ENCODE measurements around the gene FABP1.

DNA sequence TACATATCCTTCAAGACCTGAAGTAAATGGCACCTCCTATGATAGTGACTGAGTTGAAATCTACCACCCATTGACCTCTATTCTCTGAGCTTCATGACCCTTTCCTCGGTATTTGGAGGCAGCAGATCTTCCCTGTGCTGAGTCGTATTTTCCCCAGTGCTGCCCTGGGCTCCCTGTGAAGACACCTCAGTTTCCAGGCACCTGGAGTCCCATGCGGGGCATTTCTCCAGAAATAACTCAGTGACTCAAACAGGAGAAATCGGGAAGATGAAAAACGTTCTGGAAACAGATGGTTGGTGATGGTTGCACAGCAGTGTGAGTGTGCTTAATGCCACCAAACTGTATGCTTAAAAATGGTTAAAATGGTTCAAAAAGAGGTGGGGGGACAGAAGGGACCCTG, 42.3 kb downstream of the FABP1 start:
- TF ChIP-seq, protein P1, sequence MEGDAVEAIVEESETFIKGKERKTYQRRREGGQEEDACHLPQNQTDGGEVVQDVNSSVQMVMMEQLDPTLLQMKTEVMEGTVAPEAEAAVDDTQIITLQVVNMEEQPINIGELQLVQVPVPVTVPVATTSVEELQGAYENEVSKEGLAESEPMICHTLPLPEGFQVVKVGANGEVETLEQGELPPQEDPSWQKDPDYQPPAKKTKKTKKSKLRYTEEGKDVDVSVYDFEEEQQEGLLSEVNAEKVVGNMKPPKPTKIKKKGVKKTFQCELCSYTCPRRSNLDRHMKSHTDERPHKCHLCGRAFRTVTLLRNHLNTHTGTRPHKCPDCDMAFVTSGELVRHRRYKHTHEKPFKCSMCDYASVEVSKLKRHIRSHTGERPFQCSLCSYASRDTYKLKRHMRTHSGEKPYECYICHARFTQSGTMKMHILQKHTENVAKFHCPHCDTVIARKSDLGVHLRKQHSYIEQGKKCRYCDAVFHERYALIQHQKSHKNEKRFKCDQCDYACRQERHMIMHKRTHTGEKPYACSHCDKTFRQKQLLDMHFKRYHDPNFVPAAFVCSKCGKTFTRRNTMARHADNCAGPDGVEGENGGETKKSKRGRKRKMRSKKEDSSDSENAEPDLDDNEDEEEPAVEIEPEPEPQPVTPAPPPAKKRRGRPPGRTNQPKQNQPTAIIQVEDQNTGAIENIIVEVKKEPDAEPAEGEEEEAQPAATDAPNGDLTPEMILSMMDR (IDR thresholded peaks at IDR 0.05; ENCODE audit: control extremely low read depth in 1 of 3, insufficient read depth in 1 of 3, low read depth in 1 of 3, low read length in 3 of 3): no peak
- TF ChIP-seq EZH2 (IDR thresholded peaks at IDR 0.05; ENCODE audit: low read depth, low read length, severe bottlenecking) (no peak), EP300 (IDR thresholded peaks at IDR 0.05; ENCODE audit: borderline replicate concordance in 1 of 2, low read depth in 2 of 2, low read length in 2 of 2) (no peak), POLR2A (IDR thresholded peaks at IDR 0.05; ENCODE audit: control extremely low read depth in 1 of 2, low read depth in 2 of 2, low read length in 2 of 2) (no peak)
- TF ChIP-seq, protein P2, sequence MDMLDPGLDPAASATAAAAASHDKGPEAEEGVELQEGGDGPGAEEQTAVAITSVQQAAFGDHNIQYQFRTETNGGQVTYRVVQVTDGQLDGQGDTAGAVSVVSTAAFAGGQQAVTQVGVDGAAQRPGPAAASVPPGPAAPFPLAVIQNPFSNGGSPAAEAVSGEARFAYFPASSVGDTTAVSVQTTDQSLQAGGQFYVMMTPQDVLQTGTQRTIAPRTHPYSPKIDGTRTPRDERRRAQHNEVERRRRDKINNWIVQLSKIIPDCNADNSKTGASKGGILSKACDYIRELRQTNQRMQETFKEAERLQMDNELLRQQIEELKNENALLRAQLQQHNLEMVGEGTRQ (IDR thresholded peaks at IDR 0.05; ENCODE audit: low read length): no peak

All from H1 (cell line).